Loucy (cell line): ENCODE data around the gene ARHGAP10.
"Not testable (repeated sequence)": the region's sequence is repeated elsewhere in the genome, so short reads cannot be mapped to it uniquely, and the experiment has no call there.

Source experiments
- H2AFZ ChIP-seq: fragments of 200-600 bp; sonication (generic); 2 replicates; pipeline ENCODE4 v1.6.0; 2016; ENCODE audit warnings: antibody characterized with exemption, mild to moderate bottlenecking, low read length, moderate library complexity
- H3F3A ChIP-seq: fragments of 200-600 bp; 2 replicates; pipeline ENCODE4 v1.6.0; 2016; ENCODE audit warnings: antibody characterized with exemption, low read depth, mild to moderate bottlenecking
- H3K27me3 ChIP-seq: fragments of 200-600 bp; sonication (generic); 2 replicates; pipeline ENCODE4 v1.6.1; 2014; ENCODE audit warnings: low read length, mild to moderate bottlenecking; ENCODE audit not compliant: insufficient read depth, poor library complexity, severe bottlenecking
- H3K36me3 ChIP-seq: fragments of 200-600 bp; sonication (generic); 2 replicates; pipeline ENCODE4 v1.6.1; 2016; ENCODE audit warnings: low read length; ENCODE audit not compliant: insufficient read depth
- H3K4me1 ChIP-seq: fragments of 200-600 bp; sonication (generic); 2 replicates; pipeline ENCODE4 v1.5.1; 2014; ENCODE audit warnings: low read length, mild to moderate bottlenecking; ENCODE audit not compliant: insufficient read depth, poor library complexity, severe bottlenecking
- H3K4me2 ChIP-seq: fragments of 200-600 bp; sonication (generic); 2 replicates; pipeline ENCODE4 v1.6.0; 2014; ENCODE audit warnings: antibody characterized with exemption, low read length, low read depth, mild to moderate bottlenecking; ENCODE audit not compliant: poor library complexity, severe bottlenecking
- H3K4me3 ChIP-seq: fragments of 200-600 bp; sonication (generic); 2 replicates; pipeline ENCODE4 v1.5.1; 2014; ENCODE audit warnings: low read length, mild to moderate bottlenecking, mixed read lengths; ENCODE audit not compliant: poor library complexity, severe bottlenecking
- H3K79me2 ChIP-seq: fragments of 200-600 bp; sonication (generic); 2 replicates; pipeline ENCODE4 v1.6.1; 2014; ENCODE audit warnings: low read length; ENCODE audit not compliant: insufficient read depth
- H3K9ac ChIP-seq: fragments of 200-600 bp; sonication (generic); 2 replicates; pipeline ENCODE4 v1.6.0; 2014; ENCODE audit warnings: mild to moderate bottlenecking, low read depth, low read length, moderate library complexity; ENCODE audit not compliant: poor library complexity, severe bottlenecking
- H3K9me2 ChIP-seq: fragments of 200-600 bp; sonication (generic); replicated peaks from 2 replicates; pipeline ENCODE4 v1.6.1; 2016; ENCODE audit warnings: low read depth, low read length, mixed read lengths
- H3K9me3 ChIP-seq: fragments of 200-600 bp; sonication (generic); 2 replicates; pipeline ENCODE4 v1.6.1; 2014; ENCODE audit warnings: mild to moderate bottlenecking, antibody characterized with exemption, low read length, low read depth; ENCODE audit not compliant: insufficient read depth
- H4K20me1 ChIP-seq: fragments of 200-600 bp; sonication (generic); 2 replicates; pipeline ENCODE4 v1.6.0; 2014; ENCODE audit warnings: antibody characterized with exemption, low read length, mild to moderate bottlenecking; ENCODE audit not compliant: insufficient read depth, poor library complexity, severe bottlenecking
- CTCF ChIP-seq: fragments of 200-600 bp; sonication (generic); conservative IDR thresholded peaks from 2 replicates; pipeline ENCODE4 v1.5.1; 2014; ENCODE audit warnings: mild to moderate bottlenecking, antibody characterized with exemption, low read length
- EZH2phosphoT487 ChIP-seq: fragments of 200-600 bp; IDR thresholded peaks from 2 replicates; pipeline ENCODE4 v1.6.1; 2018; ENCODE audit warnings: antibody characterized with exemption, mild to moderate bottlenecking, moderate library complexity, borderline replicate concordance

Gene ARHGAP10

GRCh38 chr4:147994076-147994475 is 262.2 kb downstream of the ARHGAP10 start:
- Histone ChIP-seq H3K27me3 (no peaks in the 10 kb centered on the region), H3K4me3 (no peak overlapping the region), H3K36me3 (no peaks in the 10 kb centered on the region), H3K4me1 (no peaks in the 10 kb centered on the region), H3K9ac (no peak overlapping the region), H3K4me2 (no peak overlapping the region), H4K20me1 (no peaks in the 10 kb centered on the region), H3K79me2 (no peaks in the 10 kb centered on the region), H2AFZ (no peak overlapping the region), H3K9me3 (no peaks in the 10 kb centered on the region), H3F3A (no peaks in the 10 kb centered on the region), H3K9me2 (no peaks in the 10 kb centered on the region)
- TF ChIP-seq CTCF: no peak
- TF ChIP-seq EZH2phosphoT487: no peak

DNA sequence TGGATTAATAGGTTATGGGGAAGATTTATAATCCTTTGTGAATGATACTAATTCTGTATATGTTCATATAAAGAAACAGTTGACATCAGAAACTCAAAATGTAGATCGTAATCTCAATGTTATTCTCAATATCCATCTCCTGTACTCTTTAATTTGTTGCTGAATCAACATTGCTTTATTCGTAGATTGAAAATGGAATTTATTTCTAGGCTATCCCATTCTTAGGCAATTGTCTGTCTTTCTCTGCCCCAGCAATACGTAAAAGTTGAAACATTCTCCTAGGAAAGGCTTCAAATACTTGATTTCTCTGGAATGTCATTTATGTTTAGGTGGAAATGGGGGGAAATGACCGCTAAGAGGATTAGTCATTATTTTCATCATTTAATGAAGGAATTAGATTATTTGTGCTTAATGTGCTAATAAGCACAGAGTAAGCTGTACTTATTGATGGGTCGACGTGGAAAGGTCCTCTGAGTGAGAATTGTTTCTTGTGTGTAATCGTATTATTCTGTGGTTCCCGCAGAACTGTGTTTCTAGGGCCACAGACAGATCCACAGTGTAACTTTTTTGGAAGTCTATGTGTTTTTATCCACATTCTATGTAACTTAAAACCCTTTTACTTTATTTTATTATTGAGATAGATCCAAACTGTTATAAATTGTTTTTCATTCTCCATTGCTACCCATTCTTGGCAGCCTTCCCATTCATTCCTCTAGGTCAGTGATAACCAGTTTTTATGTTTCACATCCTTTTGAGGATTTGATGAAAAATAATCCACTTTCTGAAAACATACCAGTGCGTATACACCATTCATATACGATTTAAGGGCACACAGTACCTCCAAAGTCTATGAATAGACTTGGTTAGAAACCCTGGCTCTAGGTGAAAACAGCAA is 262.9 kb downstream of the ARHGAP10 start:
- H3K9ac ChIP-seq: no peak overlapping the region
- H3F3A ChIP-seq: no peaks in the 10 kb centered on the region
- H3K4me3 ChIP-seq: no peak overlapping the region
- no peaks in the 10 kb centered on the region for H3K4me1 ChIP-seq
- H3K36me3 ChIP-seq: no peaks in the 10 kb centered on the region
- H3K79me2 ChIP-seq: no peaks in the 10 kb centered on the region
- H3K4me2 ChIP-seq: no peak overlapping the region
- no peaks in the 10 kb centered on the region for H3K9me3 ChIP-seq
- H3K27me3 ChIP-seq: no peaks in the 10 kb centered on the region
- no peak for TF ChIP-seq CTCF
- no peak for TF ChIP-seq EZH2phosphoT487
- H4K20me1 ChIP-seq: no peaks in the 10 kb centered on the region
- H2AFZ ChIP-seq: no peak overlapping the region
- H3K9me2 ChIP-seq: no peaks in the 10 kb centered on the region

DNA sequence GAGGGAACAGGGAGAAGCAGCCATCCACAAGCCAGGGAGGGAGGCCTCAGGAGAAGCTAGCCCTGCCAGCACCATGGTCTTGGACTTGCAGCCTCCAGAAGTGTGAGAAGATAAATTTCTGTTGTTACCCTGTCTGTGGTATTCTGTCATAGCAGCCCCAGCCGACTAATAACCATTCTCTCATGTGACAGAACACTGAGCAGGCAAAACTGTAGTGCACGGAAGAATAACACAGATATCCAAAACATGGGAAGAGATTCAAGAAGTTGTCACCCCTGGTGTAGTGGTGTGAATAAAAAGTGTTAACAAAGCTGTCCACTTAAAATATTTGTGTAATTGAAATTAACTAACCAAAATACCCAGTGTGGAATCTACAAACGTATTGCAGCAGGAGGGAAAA is 265.0 kb downstream of the ARHGAP10 start:
- H4K20me1 ChIP-seq: no peaks in the 10 kb centered on the region
- H3K9me2 ChIP-seq: no peaks in the 10 kb centered on the region
- no peaks in the 10 kb centered on the region for H3K79me2 ChIP-seq
- H3K9ac ChIP-seq: no peak overlapping the region
- no peaks in the 10 kb centered on the region for H3K36me3 ChIP-seq
- no peaks in the 10 kb centered on the region for H3K4me1 ChIP-seq
- H3K4me3 ChIP-seq: no peak overlapping the region
- H3F3A ChIP-seq: no peaks in the 10 kb centered on the region
- TF ChIP-seq CTCF (no peak), EZH2phosphoT487 (no peak)
- H3K4me2 ChIP-seq: no peak overlapping the region
- H3K27me3 ChIP-seq: no peaks in the 10 kb centered on the region
- H3K9me3 ChIP-seq: no peaks in the 10 kb centered on the region
- no peak overlapping the region for H2AFZ ChIP-seq

DNA sequence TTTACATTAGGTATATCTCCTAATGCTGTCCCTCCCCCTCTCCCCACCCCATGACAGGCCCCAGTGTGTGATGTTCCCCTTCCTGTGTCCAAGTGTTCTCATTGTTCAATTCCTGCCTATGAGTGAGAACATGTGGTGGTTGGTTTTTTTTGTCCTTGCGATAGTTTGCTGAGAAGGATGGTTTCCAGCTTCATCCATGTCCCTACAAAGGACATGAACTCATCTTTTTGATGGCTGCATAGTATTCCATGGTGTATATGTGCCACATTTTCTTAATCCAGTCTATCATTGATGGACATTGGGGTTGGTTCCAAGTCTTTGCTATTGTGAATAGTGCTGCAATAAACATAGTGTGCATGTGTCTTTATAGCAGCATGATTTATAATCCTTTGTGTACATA is 268.1 kb downstream of the ARHGAP10 start:
- H3K27me3 ChIP-seq, H3K4me3 ChIP-seq, H3K36me3 ChIP-seq, H3K4me2 ChIP-seq, H3K9me3 ChIP-seq, H3K79me2 ChIP-seq, H2AFZ ChIP-seq, H3K9me2 ChIP-seq, H3F3A ChIP-seq, H3K9ac ChIP-seq, H4K20me1 ChIP-seq: not testable (repeated sequence)
- peaks cover 15% of the 10 kb centered on the region for H3K4me1 ChIP-seq
